ENCODE results near the gene FBXW7.

Gene FBXW7

DNA sequence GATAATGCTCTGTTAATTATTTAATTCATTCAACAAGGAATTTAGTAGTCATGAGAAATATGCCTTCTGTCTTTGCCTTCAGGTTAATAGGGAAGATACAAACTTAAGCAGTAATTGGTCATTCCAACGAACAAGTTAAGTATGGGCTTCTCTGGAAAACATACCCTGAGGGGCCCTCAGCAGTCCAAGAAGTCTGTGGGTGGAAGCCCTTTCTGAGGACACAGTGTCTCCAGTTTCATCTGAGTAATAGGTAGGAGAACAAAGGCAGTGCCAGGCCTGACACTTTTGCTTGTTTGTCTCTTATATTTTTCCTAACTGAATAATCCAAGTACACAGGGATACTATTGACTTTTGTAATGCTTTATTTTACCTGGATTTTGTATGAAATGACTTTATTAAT is 262.5 kb downstream of the FBXW7 start:
- DNase-seq = no peak
